IPS DF 6.9 (cell line): ENCODE measurements around the gene YTHDF1.

Source experiments
- DNase-seq: peaks from one replicate; pipeline ENCODE4 v3.0.0-alpha.2; 2013; ENCODE audit warnings: low read depth, low spot score
- H3K27ac ChIP-seq: one replicate; pipeline ENCODE4 v1.5.1; 2013; ENCODE audit warnings: low read length, control low read depth
- H3K27me3 ChIP-seq: 2 replicates; pipeline ENCODE4 v1.6.1; 2013; ENCODE audit warnings: mild to moderate bottlenecking, low read length; ENCODE audit not compliant: control insufficient read depth, insufficient read depth
- H3K36me3 ChIP-seq: 2 replicates; pipeline ENCODE4 v1.6.1; 2013; ENCODE audit warnings: low read length; ENCODE audit not compliant: control insufficient read depth, insufficient read depth
- H3K4me1 ChIP-seq: 2 replicates; pipeline ENCODE4 v1.6.1; 2013; ENCODE audit warnings: low read length; ENCODE audit not compliant: control insufficient read depth, insufficient read depth
- H3K4me3 ChIP-seq: 2 replicates; pipeline ENCODE4 v1.5.1; 2013; ENCODE audit warnings: mild to moderate bottlenecking, low read length
- H3K9me3 ChIP-seq: 2 replicates; pipeline ENCODE4 v1.6.1; 2013; ENCODE audit warnings: low read length, inconsistent platforms; ENCODE audit not compliant: control insufficient read depth, insufficient read depth
- WGBS: extraction: QIAGEN DNeasy Blood & Tissue Kit; methylation state at CpG from one replicate; pipeline ENCODE4 v1.1.7; 2013; ENCODE audit warnings: mixed read lengths, missing lambda C conversion rate; ENCODE audit not compliant: insufficient read length, insufficient coverage; 5-methylcytosine and 5-hydroxymethylcytosine counted together

The YTHDF1 gene

GRCh38 chr20:63216041-63216848 lies at the start of gene YTHDF1:
Gene YTHDF1, minus strand, starts transcription at chr20:63216131. Its CDS starts 239 bp downstream, at chr20:63215892.
- peaks cover 6% of the 10 kb centered on the region; the same call in 1 of the 2 replicates for H3K36me3 ChIP-seq
- no peaks in the 10 kb centered on the region for H3K4me1 ChIP-seq
- H3K9me3 ChIP-seq: no peaks in the 10 kb centered on the region
- WGBS: no CpG with 5 or more reads among the region's 96 CpGs
- H3K27me3 ChIP-seq: no peaks in the 10 kb centered on the region
- H3K4me3 ChIP-seq: peak within 1 kb of the TSS; percentile 85; the same call in 1 of the 2 replicates
- peak; percentile 80 for DNase-seq
- H3K27ac ChIP-seq: no peak within 1 kb of the TSS

GRCh38 chr20:63264519-63264918 lies 48.6 kb upstream of the YTHDF1 start:
- Histone ChIP-seq H3K36me3 (peaks cover 3% of the 10 kb centered on the region; the same call in 1 of the 2 replicates), H3K4me3 (no peak overlapping the region), H3K9me3 (no peaks in the 10 kb centered on the region), H3K27ac (no peak overlapping the region), H3K27me3 (no peaks in the 10 kb centered on the region), H3K4me1 (no peaks in the 10 kb centered on the region; the same call in 1 of the 2 replicates)
- WGBS: no CpG with 5 or more reads among the region's 14 CpGs
- no peak for DNase-seq

- Histone ChIP-seq H3K4me3 (no peak overlapping the region), H3K36me3 (peaks cover 3% of the 10 kb centered on the region; the same call in 1 of the 2 replicates), H3K27me3 (no peaks in the 10 kb centered on the region), H3K9me3 (no peaks in the 10 kb centered on the region), H3K4me1 (no peaks in the 10 kb centered on the region; the same call in 1 of the 2 replicates), H3K27ac (no peak overlapping the region)
- WGBS: no CpG with 5 or more reads among the region's 10 CpGs
- no peak for DNase-seq
Measured at GRCh38 chr20:63264000-63264399, 48.1 kb upstream of the YTHDF1 start.

GRCh38 chr20:63262836-63263235 lies 46.9 kb upstream of the YTHDF1 start:
- DNase-seq: no peak
- H3K4me3 ChIP-seq: no peak overlapping the region
- H3K9me3 ChIP-seq: no peaks in the 10 kb centered on the region
- H3K27me3 ChIP-seq: no peaks in the 10 kb centered on the region
- H3K36me3 ChIP-seq: peaks cover 3% of the 10 kb centered on the region; the same call in 1 of the 2 replicates
- WGBS: no CpG with 5 or more reads among the region's 9 CpGs
- H3K4me1 ChIP-seq: no peaks in the 10 kb centered on the region; the same call in 1 of the 2 replicates
- no peak overlapping the region for H3K27ac ChIP-seq

GRCh38 chr20:63261795-63262528 lies 46.0 kb upstream of the YTHDF1 start:
- WGBS: 100% methylated on average over 1 of the region's 30 CpGs
- H3K27ac ChIP-seq: no peak overlapping the region
- no peaks in the 10 kb centered on the region; the same call in 1 of the 2 replicates for H3K4me1 ChIP-seq
- H3K9me3 ChIP-seq: no peaks in the 10 kb centered on the region
- no peak overlapping the region for H3K4me3 ChIP-seq
- no peak for DNase-seq
- H3K36me3 ChIP-seq: peaks cover 3% of the 10 kb centered on the region; the same call in 1 of the 2 replicates
- H3K27me3 ChIP-seq: no peaks in the 10 kb centered on the region

- no peak for DNase-seq
- no CpG with 5 or more reads among the region's 25 CpGs for WGBS
Measured at GRCh38 chr20:63261060-63261794, 45.3 kb upstream of the YTHDF1 start.

GRCh38 chr20:63260521-63260920 lies 44.6 kb upstream of the YTHDF1 start:
- DNase-seq: no peak
- no peaks in the 10 kb centered on the region for H3K27me3 ChIP-seq
- no peak overlapping the region for H3K27ac ChIP-seq
- peaks cover 3% of the 10 kb centered on the region; the same call in 1 of the 2 replicates for H3K36me3 ChIP-seq
- H3K4me3 ChIP-seq: no peak overlapping the region
- H3K4me1 ChIP-seq: no peaks in the 10 kb centered on the region; the same call in 1 of the 2 replicates
- WGBS: no CpG with 5 or more reads among the region's 15 CpGs
- H3K9me3 ChIP-seq: no peaks in the 10 kb centered on the region

More at GRCh38 chr20:63261060-63261794, 45.3 kb upstream of the YTHDF1 start:
- no peaks in the 10 kb centered on the region for H3K27me3 ChIP-seq
- no peak overlapping the region for H3K27ac ChIP-seq
- H3K4me3 ChIP-seq: no peak overlapping the region
- no peaks in the 10 kb centered on the region for H3K9me3 ChIP-seq
- no peaks in the 10 kb centered on the region; the same call in 1 of the 2 replicates for H3K4me1 ChIP-seq
- H3K36me3 ChIP-seq: peaks cover 3% of the 10 kb centered on the region; the same call in 1 of the 2 replicates

GRCh38 chr20:63259734-63260460 lies 44.0 kb upstream of the YTHDF1 start:
- DNase-seq: no peak
- Histone ChIP-seq H3K9me3 (no peaks in the 10 kb centered on the region), H3K36me3 (peaks cover 3% of the 10 kb centered on the region; the same call in 1 of the 2 replicates), H3K27ac (no peak overlapping the region), H3K27me3 (no peaks in the 10 kb centered on the region; the same call in 1 of the 2 replicates), H3K4me3 (no peak overlapping the region), H3K4me1 (no peaks in the 10 kb centered on the region; the same call in 1 of the 2 replicates)
- WGBS: no CpG with 5 or more reads among the region's 25 CpGs

GRCh38 chr20:63258781-63259180 lies 42.9 kb upstream of the YTHDF1 start:
- peaks cover 3% of the 10 kb centered on the region; the same call in 1 of the 2 replicates for H3K36me3 ChIP-seq
- WGBS: no CpG with 5 or more reads among the region's 8 CpGs
- no peaks in the 10 kb centered on the region for H3K9me3 ChIP-seq
- H3K4me3 ChIP-seq: no peak overlapping the region
- no peak for DNase-seq
- H3K27me3 ChIP-seq: no peaks in the 10 kb centered on the region; the same call in 1 of the 2 replicates
- H3K27ac ChIP-seq: no peak overlapping the region
- no peaks in the 10 kb centered on the region; the same call in 1 of the 2 replicates for H3K4me1 ChIP-seq
